HG03460 (cell line): Measurements from ENCODE around the gene SEC61G.
A peak's percentile ranks its signal among the peaks of the same experiment; 100 is the strongest.

Experiments
- ATAC-seq: cut with Tn5 transposase; IDR thresholded peaks from one replicate; pipeline ENCODE4 v1.9.1; 2021; ENCODE audit not compliant: unreplicated experiment

SEC61G gene

DNA sequence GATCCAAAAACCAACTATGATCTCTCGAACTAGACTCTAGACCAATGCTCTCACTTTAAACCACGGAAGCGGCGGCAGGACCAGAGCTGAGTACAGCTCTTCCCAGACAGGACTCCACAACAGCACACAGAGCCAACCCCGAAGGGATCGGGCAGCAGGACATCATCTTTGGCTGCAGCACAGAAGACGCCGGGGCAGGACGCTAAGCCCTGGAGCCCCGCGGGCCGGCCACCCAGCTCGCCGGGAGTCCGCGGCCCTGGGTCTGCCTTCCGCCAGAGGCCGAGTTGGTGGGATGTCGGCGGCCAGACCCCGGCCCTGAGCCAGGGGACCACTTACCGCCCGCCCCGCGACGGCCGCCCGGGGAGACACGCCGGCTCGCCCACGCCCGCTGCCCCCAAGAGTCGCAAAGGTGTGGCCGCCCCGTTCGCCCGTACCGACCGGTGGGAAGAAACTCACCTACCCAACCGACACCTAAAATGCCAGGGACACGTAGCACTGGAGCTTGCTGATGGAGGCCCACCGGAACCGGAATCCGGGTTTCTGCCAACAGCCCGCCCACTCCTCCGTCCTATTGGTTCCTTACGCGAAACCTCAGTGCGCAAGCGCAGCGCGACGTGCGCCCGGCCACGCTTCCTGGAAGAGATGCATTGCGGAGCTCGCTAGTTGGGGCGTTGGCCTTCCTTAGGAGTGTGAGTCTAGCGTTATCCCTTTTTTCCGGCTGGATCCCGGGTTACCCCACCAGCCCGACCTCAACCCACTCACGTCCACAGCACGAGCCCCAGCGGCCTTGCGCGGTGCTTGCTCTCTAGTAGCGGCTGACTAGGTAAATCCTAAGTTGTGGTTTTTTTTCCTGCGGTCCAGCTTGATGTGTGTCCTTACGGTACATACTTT lies at the start of gene SEC61G:
SEC61G (minus strand) TSS at position 510 of the 891 bp plus-strand sequence. CDS start 1,623 bp downstream, outside the sequence.
- peak; percentile 96 for ATAC-seq

GRCh38 chr7:54802841-54803240 lies 43.8 kb upstream of the SEC61G start:
- peak; percentile 62 for ATAC-seq

- ATAC-seq = no peak
Measured at GRCh38 chr7:54802114-54802513, 43.1 kb upstream of the SEC61G start.

DNA sequence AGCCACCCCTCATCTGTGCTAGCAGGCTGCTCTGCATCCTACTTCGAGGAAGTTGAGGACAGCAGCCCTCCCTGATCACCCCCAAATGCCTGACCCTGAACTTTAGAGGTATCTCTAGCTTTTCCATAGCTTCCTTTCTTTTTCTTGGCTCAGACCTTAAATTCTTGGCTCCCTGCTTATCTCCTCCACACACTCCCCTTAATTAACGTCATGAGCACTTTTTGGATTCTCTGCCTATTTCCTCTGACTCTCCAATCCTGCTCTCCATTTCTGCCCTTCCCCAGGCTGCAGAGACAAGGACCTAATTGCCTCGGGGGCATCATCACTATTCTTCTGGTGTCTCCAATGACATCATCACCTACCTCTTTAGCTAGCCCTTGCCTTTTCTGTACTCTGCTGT lies 40.8 kb upstream of the SEC61G start:
- ATAC-seq = no peak

DNA sequence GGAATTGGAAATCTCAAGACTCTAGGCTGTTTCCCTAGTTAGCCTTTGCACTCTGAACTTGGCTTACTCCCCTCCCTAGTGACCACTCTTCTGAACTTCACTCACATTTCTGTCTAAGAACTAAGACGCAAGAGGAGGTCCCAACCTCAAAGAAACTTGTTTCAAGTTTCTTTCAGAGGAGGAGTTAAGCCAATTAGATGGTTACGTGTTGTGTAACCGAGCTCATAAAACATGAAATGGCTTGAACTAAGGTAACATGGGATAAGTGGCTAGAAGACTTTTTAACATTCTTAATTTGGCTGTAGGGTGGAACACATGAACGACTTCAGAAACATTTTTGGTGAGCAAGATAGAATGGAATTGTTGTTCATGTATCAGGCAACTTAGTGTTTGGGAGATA lies 39.5 kb upstream of the SEC61G start:
- no peak for ATAC-seq

- no peak for ATAC-seq
Measured at GRCh38 chr7:54796853-54797252, 37.8 kb upstream of the SEC61G start.

GRCh38 chr7:54796150-54796549 lies 37.1 kb upstream of the SEC61G start:
- ATAC-seq = no peak

- ATAC-seq = no peak
Measured at GRCh38 chr7:54792383-54792782, 33.4 kb upstream of the SEC61G start.

GRCh38 chr7:54788664-54789063 lies 29.7 kb upstream of the SEC61G start:
- ATAC-seq = peak; percentile 62

DNA sequence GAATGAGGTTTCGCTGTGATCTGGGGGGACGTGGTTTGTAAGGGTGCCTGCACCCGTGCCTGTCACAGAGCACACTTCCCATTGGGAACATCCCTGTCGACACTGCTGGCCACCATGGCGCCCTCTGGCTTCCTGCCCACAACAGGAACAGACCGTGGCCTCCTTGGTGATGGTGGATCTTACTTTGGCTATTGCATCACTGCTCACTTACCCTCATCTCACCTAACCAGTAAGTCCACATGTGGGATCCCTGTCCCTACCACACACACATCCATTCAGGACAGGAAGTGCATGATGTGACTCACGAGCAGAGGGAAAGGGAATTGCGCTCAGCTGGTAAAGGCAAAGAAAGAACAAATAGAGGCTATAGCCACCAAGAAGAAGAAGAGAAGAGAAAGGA lies 26.2 kb upstream of the SEC61G start:
- no peak for ATAC-seq

GRCh38 chr7:54783952-54784351 lies 24.9 kb upstream of the SEC61G start:
- no peak for ATAC-seq

- ATAC-seq = no peak
Measured at GRCh38 chr7:54782829-54783228, 23.8 kb upstream of the SEC61G start.

DNA sequence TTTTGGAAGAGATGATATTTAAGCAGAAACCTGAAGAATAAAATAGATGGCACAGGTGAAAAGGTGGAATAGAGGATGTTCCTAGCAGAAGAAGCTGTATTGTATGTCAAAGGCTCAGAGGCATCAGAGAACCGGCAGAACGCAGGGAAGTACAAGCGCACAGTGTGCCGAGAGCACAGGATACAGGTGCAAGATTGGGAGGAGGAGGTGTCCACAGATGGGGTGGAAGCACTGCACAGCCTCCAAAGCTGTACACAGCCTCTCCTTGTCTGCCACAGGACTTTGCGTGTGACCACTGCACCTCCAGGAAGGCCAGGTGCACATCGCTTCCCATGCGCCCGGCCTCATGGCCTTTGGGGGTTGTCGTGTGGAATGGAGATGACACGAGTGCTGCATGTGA lies 23.3 kb upstream of the SEC61G start:
- no peak for ATAC-seq

DNA sequence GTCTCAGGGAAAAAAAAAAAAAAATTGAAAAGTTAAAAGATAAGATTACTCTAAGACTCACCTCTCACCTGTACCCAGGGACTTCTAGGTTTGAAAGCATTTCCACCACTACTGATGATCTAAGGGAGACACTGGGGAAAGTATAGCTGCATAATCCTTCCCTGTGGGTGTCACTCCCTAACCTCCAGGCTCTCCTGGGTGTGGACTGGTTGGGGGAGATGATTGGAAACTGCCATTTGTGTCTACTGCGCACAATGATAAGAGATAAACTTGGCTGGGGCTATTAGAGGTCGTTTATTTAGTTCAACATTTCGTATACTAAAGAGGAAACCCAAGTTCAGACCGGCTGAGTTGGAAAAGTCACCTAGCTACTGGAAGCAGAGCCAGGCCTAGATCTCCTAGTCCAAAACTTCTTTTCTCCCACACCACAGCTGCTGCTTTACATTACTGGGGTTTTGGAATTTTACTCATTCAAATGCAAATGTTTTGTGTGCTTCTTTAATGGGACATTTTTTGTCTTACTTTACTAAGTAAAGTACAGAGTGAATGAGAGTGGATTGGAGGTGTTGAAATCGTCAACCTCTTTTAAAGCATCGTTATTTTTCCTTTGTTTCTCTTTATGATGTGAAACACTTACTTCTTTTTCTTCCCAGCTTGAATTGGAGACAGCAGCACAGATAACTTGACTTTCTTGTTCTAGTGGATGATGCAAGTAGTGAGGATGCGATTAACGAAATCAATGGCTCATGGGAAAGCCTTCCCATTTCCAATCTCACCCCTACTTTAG lies 22.3 kb upstream of the SEC61G start:
- ATAC-seq = no peak

GRCh38 chr7:54780490-54780889 lies 21.5 kb upstream of the SEC61G start:
- no peak for ATAC-seq

- ATAC-seq = no peak
Measured at GRCh38 chr7:54778696-54779540, 19.9 kb upstream of the SEC61G start.

DNA sequence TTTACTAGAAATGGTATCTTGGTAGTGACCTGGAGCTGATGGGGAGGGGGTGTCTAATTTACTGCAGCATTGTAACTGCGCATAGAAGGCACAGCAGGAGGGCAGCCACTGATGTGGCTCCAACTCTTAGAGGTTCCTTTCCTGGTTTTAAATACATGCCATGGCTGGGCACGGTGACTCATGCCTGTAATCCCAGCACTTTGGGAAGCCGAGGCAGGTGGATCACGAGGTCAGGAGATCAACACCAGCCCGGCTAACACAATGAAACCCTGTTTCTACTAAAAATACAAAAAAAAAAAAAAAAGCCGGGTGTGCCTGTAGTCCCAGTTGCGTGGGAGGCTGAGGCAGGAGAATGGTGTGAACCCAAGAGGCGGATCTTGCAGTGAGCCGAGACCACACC lies 19.2 kb upstream of the SEC61G start:
- no peak for ATAC-seq

- no peak for ATAC-seq
Measured at GRCh38 chr7:54774785-54775740, 16.1 kb upstream of the SEC61G start.

GRCh38 chr7:54773472-54774399 lies 14.7 kb upstream of the SEC61G start:
- peak; percentile 86 for ATAC-seq
